Activated naive CD4-positive, alpha-beta T cell treated with anti-CD3 and anti-CD28 coated beads, Interleukin-2, amount 50 U/mL, for 72 hours (primary cell): ENCODE data around the gene RIT1. TPM values are rescaled to one million over a fixed set of nuclear protein-coding genes. Genes with fewer than 3 reads are reported as not detected.

ENCODE experiments used
- ATAC-seq, 2 donors: fragments of 150-1000 bp; cut with Tn5 transposase; 2 replicates each; pipeline ENCODE4 v1.10.0; 2021; ENCODE audit warnings: mild to moderate bottlenecking in 2 of 2, moderate library complexity in 2 of 2
- DNase-seq, 2 donors: peaks; one replicate each; pipeline ENCODE4 v3.0.0; 2021 to 2022; ENCODE audit warnings: low spot score in 2 of 2
- H3K27ac Mint-ChIP-seq, 2 donors: one replicate each; pipeline ENCODE4 v1.8.0; 2022; ENCODE audit warnings: mild to moderate bottlenecking in 2 of 2, mixed read lengths in 2 of 2
- H3K36me3 Mint-ChIP-seq, 2 donors: one replicate each; pipeline ENCODE4 v1.8.0; 2022; ENCODE audit warnings: mixed read lengths in 2 of 2
- H3K9me3 Mint-ChIP-seq, 2 donors: one replicate each; pipeline ENCODE4 v1.8.0; 2022; ENCODE audit warnings: mixed read lengths in 2 of 2
- total RNA-seq, 2 donors: library from RNA; stranded (reverse); gene quantifications; one replicate each; pipeline ENCODE4 v1.2.3, GENCODE V29; 2022

The RIT1 gene
- total RNA-seq: 10 to 100 TPM; 33.1 to 49.2 TPM

DNA sequence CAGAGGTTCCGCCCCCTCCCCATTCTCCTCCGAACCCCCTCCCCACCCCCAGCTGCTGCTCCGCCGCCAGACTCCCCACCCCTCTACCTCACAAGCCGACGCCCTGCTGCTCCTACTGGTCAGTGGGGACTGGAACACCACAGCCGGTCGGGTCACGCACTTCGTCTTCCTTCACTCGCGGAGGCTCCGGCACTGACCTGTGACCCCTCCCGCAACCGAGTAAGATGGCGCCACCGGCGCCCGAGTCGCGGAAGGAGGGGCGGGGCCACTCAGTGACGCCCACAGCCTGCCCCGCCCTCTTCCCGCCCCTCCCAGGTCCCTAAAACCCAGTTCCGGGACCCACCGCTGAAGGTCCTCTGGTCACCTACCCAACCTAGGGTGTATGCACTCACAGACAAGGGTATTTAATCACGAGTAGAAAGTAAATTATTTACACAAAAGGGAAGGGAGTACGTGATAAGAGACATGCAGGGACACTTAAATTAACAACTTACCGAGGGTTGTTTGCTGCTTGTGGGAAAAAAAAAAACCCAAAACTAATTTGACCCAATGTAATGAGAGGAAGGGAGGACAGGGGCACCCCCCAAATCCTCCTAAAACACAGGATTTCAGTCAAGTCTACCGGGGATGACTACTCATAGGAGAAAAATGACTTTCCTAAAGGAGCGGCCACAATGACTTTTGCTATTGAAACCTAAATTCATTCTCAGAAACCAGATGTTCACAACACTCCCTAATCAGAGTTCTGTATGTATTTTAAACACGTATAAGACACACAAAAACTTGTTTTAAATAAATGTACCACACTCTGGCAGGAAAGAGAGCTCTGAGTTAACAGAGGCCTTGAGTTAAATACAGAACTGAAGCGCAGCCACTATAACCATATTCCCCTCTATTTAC, at the start of gene RIT1:
Gene RIT1, minus strand, starts transcription at position 194 of the 900 bp plus-strand sequence. CDS start 588 bp downstream, outside the sequence.
- H3K36me3 Mint-ChIP-seq: peaks cover 15 to 20% of the 10 kb centered on the region in 2 donors
- no peaks in the 10 kb centered on the region for H3K9me3 Mint-ChIP-seq
- peak; percentile 81 to 87 for DNase-seq
- ATAC-seq: peak; percentile 80 to 86
- H3K27ac Mint-ChIP-seq: peak within 1 kb of the TSS; percentile 94 to 99

- ATAC-seq: no peak
- DNase-seq: no peak
- peaks cover 23 to 28% of the 10 kb centered on the region in 2 donors for H3K36me3 Mint-ChIP-seq
- H3K27ac Mint-ChIP-seq: peak overlapping the region; percentile 74 to 97
- H3K9me3 Mint-ChIP-seq: no peaks in the 10 kb centered on the region
These were observed 49.1 kb upstream of the RIT1 start for GRCh38 chr1:155960081-155960745.

GRCh38 chr1:155957411-155957915, 46.3 kb upstream of the RIT1 start:
- no peak for DNase-seq
- ATAC-seq: no peak
- Mint-ChIP-seq H3K9me3 (no peaks in the 10 kb centered on the region), H3K36me3 (peaks cover 30 to 46% of the 10 kb centered on the region in 2 donors), H3K27ac (peak overlapping the region; percentile 66 to 92)

- Mint-ChIP-seq H3K9me3 (no peaks in the 10 kb centered on the region), H3K36me3 (peaks cover 31 to 46% of the 10 kb centered on the region in 2 donors), H3K27ac (peak overlapping the region; percentile 75 to 85)
- ATAC-seq (no peak), DNase-seq (no peak)
These were observed 43.5 kb upstream of the RIT1 start for GRCh38 chr1:155954645-155955044.

- Mint-ChIP-seq H3K36me3 (peaks cover 28 to 50% of the 10 kb centered on the region in 2 donors), H3K27ac (peak overlapping the region; percentile 77 to 85)
These were observed 41.3 kb upstream of the RIT1 start for GRCh38 chr1:155952505-155952890.

GRCh38 chr1:155951753-155952504, 40.8 kb upstream of the RIT1 start:
- peaks cover 25 to 49% of the 10 kb centered on the region in 2 donors for H3K36me3 Mint-ChIP-seq
- DNase-seq (no peak), ATAC-seq (peak in 1 of 2 donors; percentile 62)
- H3K27ac Mint-ChIP-seq: peak overlapping the region; percentile 77 to 82
- no peaks in the 10 kb centered on the region for H3K9me3 Mint-ChIP-seq

More at GRCh38 chr1:155952505-155952890, 41.3 kb upstream of the RIT1 start:
- no peaks in the 10 kb centered on the region for H3K9me3 Mint-ChIP-seq
- DNase-seq (no peak), ATAC-seq (no peak)

- H3K36me3 Mint-ChIP-seq: peaks cover 33 to 60% of the 10 kb centered on the region in 2 donors
- H3K9me3 Mint-ChIP-seq: no peaks in the 10 kb centered on the region
- DNase-seq (no peak), ATAC-seq (no peak)
- H3K27ac Mint-ChIP-seq: peak overlapping the region in 1 of 2 donors; percentile 77
These were observed 39.7 kb upstream of the RIT1 start for GRCh38 chr1:155950829-155951228.

DNA sequence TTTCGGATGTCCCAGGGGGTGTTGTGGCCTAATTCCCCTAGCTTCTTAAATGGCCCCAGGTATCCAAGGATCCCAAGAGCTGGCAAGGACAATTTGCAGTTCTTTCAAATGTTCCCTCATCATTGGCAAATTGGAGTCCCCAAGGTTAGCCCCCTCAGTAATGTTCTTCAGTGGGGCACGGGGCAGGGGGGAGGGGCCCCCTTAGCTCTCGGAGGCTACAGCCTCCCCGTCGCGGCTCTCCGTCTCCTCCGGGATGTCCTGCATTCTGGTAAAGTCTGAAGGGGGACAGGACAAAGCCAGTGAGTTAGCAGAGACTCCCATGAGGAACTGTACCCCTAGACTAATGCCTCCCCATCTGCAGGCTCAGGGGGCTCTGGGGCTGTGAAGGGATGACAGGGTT, 36.6 kb upstream of the RIT1 start:
- ATAC-seq (no peak), DNase-seq (no peak)
- H3K27ac Mint-ChIP-seq: peak overlapping the region; percentile 29 to 52
- peaks cover 26 to 48% of the 10 kb centered on the region in 2 donors for H3K36me3 Mint-ChIP-seq
- H3K9me3 Mint-ChIP-seq: no peaks in the 10 kb centered on the region

DNA sequence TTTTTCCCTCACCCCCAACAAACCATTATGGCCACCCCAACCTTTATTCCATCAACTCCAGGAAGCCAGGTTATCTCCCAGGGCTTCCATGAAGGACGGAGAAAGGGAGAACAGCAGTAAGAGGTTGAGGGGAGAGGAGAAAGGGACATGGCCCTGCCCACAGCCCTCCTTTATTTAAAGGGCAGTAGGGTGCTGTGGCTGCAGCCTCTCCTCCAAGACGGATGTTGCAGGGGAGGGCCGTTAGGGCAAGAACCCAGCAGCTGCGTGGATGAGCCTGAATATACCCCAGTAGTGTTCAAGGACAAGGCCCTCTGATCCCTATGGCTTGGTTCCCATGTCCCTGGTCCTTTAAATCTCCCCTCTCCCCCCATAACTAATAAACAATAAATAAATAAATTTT, 36.1 kb upstream of the RIT1 start:
- no peak for ATAC-seq
- H3K9me3 Mint-ChIP-seq: no peaks in the 10 kb centered on the region
- H3K27ac Mint-ChIP-seq: peak overlapping the region; percentile 84 to 94
- DNase-seq: no peak
- H3K36me3 Mint-ChIP-seq: peaks cover 26 to 48% of the 10 kb centered on the region in 2 donors

DNA sequence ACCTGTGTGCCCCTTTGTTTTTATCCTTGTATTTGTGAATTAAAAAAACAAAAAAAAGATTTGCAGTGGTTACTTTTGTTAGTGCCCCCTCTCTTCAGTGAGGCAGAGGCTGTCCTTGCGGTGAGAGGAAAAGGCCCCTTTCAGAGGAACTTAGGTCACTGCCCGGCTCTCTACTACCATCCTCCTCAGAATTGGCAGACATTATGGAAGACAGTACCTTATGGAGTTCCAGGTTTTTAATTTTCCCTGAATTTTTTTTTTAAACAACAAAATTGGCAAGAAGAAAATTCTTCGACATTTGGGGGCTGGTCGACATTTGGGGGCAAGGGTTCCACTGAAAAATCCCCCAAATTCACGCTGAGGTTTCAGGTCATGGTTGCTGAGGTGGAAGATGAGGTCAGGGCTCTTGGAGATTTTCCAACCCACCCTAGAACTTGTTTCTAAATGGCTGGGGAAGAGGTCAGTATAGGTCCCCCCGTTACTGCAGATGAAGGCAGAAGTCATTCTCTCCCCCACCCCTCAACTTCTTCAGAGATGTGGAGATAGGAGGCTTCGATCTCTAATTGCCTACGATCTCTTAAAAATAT, 35.6 kb upstream of the RIT1 start:
- ATAC-seq: peak; percentile 10 to 13
- no peaks in the 10 kb centered on the region for H3K9me3 Mint-ChIP-seq
- peaks cover 24 to 46% of the 10 kb centered on the region in 2 donors for H3K36me3 Mint-ChIP-seq
- H3K27ac Mint-ChIP-seq: peak overlapping the region; percentile 84 to 94
- DNase-seq: no peak

DNA sequence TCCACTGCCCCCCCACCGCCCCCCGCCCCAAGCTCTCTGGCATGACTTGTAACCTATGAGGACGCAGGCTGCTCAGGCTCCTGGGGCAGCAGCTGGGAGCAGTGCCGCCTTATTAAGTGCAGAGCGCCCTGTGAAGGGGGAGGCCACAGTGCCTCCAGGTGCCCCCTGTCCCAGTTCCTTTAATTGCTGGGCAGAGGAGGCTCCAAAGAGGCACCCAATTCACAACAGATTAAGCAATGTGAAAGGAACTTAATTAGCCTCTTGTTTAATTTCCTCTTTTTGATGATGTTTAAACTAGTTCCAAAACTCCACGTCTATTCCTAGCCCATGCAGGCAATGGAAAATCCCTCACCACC, 33.3 kb upstream of the RIT1 start:
- no peaks in the 10 kb centered on the region for H3K9me3 Mint-ChIP-seq
- peak overlapping the region; percentile 84 to 94 for H3K27ac Mint-ChIP-seq
- no peak for ATAC-seq
- no peak for DNase-seq
- peaks cover 9 to 27% of the 10 kb centered on the region in 2 donors for H3K36me3 Mint-ChIP-seq

GRCh38 chr1:155942578-155943141, 31.5 kb upstream of the RIT1 start:
- DNase-seq: no peak
- no peak for ATAC-seq
- H3K27ac Mint-ChIP-seq: peak overlapping the region; percentile 90 to 91
- peaks cover 9 to 22% of the 10 kb centered on the region in 2 donors for H3K36me3 Mint-ChIP-seq
- no peaks in the 10 kb centered on the region for H3K9me3 Mint-ChIP-seq

DNA sequence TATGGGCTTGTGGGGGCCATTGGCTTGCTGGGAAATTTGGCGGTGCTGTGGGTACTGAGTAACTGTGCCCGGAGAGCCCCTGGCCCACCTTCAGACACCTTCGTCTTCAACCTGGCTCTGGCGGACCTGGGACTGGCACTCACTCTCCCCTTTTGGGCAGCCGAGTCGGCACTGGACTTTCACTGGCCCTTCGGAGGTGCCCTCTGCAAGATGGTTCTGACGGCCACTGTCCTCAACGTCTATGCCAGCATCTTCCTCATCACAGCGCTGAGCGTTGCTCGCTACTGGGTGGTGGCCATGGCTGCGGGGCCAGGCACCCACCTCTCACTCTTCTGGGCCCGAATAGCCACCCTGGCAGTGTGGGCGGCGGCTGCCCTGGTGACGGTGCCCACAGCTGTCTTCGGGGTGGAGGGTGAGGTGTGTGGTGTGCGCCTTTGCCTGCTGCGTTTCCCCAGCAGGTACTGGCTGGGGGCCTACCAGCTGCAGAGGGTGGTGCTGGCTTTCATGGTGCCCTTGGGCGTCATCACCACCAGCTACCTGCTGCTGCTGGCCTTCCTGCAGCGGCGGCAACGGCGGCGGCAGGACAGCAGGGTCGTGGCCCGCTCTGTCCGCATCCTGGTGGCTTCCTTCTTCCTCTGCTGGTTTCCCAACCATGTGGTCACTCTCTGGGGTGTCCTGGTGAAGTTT, 30.8 kb upstream of the RIT1 start:
- Mint-ChIP-seq H3K9me3 (no peaks in the 10 kb centered on the region), H3K27ac (peak overlapping the region; percentile 90 to 91), H3K36me3 (peaks cover 9 to 17% of the 10 kb centered on the region in 2 donors)
- DNase-seq (no peak), ATAC-seq (no peak)

DNA sequence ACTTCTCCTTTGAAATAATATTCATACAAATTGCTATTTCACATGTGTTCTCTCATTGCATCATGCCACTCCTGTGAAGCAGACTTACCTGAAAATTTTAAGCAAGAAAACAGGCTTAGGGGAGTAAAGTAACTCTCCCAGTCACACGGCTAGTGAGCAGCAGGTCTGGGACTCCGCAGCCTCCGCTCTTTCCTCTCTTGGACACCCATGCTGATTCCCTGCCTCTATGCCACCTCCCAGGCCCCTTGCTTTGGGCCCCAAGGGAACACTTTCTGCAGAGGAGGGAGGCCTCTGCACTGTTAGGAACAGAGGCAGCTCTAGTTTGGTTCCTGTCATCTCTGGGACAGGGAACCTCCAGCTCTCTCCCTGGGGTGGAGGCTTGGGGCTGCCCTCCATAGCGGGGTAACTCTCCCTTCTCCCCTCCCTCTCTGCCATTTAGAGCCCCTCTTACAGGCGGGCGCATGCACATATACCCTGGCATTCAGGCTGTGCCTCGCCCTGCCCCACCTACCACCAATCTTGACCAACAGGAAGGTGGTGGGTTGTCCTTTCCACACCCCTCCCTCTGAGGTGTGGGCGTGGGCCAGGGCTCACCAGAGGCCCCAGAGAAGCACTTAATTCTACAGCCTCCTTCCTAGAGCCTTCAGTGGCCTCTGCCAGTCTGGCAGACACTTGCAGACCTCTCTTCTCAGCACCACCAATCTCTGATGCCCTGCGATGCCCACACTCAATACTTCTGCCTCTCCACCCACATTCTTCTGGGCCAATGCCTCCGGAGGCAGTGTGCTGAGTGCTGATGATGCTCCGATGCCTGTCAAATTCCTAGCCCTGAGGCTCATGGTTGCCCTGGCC, 30.1 kb upstream of the RIT1 start, which contains the start of gene RXFP4:
Gene RXFP4, plus strand, starts transcription at position 646 of the 852 bp plus-strand sequence. Its CDS starts 72 bp downstream, at position 718.
- peak in 1 of 2 donors; percentile 3 for ATAC-seq

More for the DNA sequence above, 30.1 kb upstream of the RIT1 start, which contains the start of gene RXFP4:
- H3K27ac Mint-ChIP-seq: peak within 1 kb of the TSS; percentile 90 to 91
- no peaks in the 10 kb centered on the region for H3K9me3 Mint-ChIP-seq
- peaks cover 5 to 10% of the 10 kb centered on the region in 2 donors for H3K36me3 Mint-ChIP-seq
- no peak for DNase-seq
